LNCaP clone FGC (cell line): ENCODE results near the gene CUEDC1.

ENCODE experiments used
- DNase-seq: peaks from one replicate; pipeline ENCODE4 v3.0.0-alpha.2; 2011; ENCODE audit warnings: low read depth
- H3K4me3 ChIP-seq: 2 replicates; pipeline ENCODE4 v1.5.1; 2011; ENCODE audit warnings: mild to moderate bottlenecking, low read depth, low read length, control low read depth
- CTCF ChIP-seq: IDR thresholded peaks from 2 replicates; pipeline ENCODE4 v1.5.1; 2012; ENCODE audit warnings: mild to moderate bottlenecking; ENCODE audit not compliant: control insufficient read depth, insufficient read depth; ENCODE audit errors: extremely low read depth

The CUEDC1 gene

GRCh38 chr17:57811638-57812280 lies 143.5 kb downstream of the CUEDC1 start:
- TF ChIP-seq CTCF = no peak
- DNase-seq = no peak
- H3K4me3 ChIP-seq = no peak overlapping the region
